NCI-H460 (cell line): ENCODE results near the gene ZFPM1. TPM values are rescaled to one million over a fixed set of nuclear protein-coding genes. Genes with fewer than 3 reads are reported as not detected.

Experiments used
- DNase-seq: peaks from one replicate; pipeline ENCODE4 v3.0.0-alpha.2; 2016; ENCODE audit warnings: low read depth; ENCODE audit errors: extremely low read depth
- small RNA-seq, 2 experiments: library from RNA; depleted of rRNA; stranded (forward); fragments of <200 nt; gene quantifications; one replicate each; pipeline ENCODE3, GENCODE V24; 2014
- total RNA-seq: library from RNA; depleted of rRNA; stranded (reverse); fragments of >200 nt; shearing (Covaris generic); gene quantifications from 2 replicates; pipeline ENCODE4 v1.2.3, GENCODE V29; 2014; rRNA removed

ZFPM1 gene
- total RNA-seq, 1 experiment from 2014 or later = 0.67 TPM

GRCh38 chr16:88582912-88583575 lies 130.0 kb downstream of the ZFPM1 start:
- DNase-seq = no peak

GRCh38 chr16:88584676-88585075 lies 131.6 kb downstream of the ZFPM1 start:
- DNase-seq = no peak

DNA sequence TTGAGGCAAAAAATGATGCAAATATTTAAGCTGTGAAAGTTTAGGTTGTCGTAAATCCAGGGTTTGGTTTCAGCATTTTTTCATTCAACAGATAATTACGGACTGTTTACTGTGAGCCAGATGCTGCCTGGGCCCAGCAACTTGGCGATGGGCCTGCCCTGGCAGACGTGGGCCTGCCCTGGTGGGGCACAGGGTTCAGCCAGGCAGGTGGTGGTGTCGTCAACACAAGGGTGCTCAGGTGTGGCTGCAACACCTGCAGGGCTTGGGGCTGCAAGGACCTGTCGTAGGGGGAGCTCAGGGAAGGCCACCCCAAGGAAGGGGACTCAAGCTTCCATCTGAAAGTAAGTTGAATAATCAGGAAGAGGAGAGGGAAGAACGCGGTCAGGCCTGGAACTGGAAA lies 132.2 kb downstream of the ZFPM1 start:
- no peak for DNase-seq

- DNase-seq = no peak
These were observed 133.0 kb downstream of the ZFPM1 start for GRCh38 chr16:88585927-88586581.

Small RNA genes lying within 50 kb of the gene (small RNA-seq; reads per million reads assigned to genes)
- 0 reads per million in 2 experiments for gene MIR5189

Other genes with a start within 250 kb of the ZFPM1 start
- 2.9 and 3.7 TPM in 2 replicates for gene ZNF469, start 70.3 kb upstream of the ZFPM1 start, total RNA-seq
- 12.8 and 13.6 TPM in 2 replicates for gene ZC3H18, start 117.1 kb downstream of the ZFPM1 start, total RNA-seq
- not detected in 2 replicates for gene IL17C, start 185.3 kb downstream of the ZFPM1 start, total RNA-seq
- gene CYBA, start 197.8 kb downstream of the ZFPM1 start, total RNA-seq = 143 and 165 TPM in 2 replicates
- 7.0 and 7.4 TPM in 2 replicates for gene MVD, start 209.8 kb downstream of the ZFPM1 start, total RNA-seq
- not detected in 2 replicates for gene SNAI3, start 233.2 kb downstream of the ZFPM1 start, total RNA-seq